ENCODE results near the gene C20orf202. TPM values are rescaled to one million over a fixed set of nuclear protein-coding genes. Genes with fewer than 3 reads are reported as not detected.

Gene C20orf202
- total RNA-seq, 1 donor from 2014 or later: not detected

DNA sequence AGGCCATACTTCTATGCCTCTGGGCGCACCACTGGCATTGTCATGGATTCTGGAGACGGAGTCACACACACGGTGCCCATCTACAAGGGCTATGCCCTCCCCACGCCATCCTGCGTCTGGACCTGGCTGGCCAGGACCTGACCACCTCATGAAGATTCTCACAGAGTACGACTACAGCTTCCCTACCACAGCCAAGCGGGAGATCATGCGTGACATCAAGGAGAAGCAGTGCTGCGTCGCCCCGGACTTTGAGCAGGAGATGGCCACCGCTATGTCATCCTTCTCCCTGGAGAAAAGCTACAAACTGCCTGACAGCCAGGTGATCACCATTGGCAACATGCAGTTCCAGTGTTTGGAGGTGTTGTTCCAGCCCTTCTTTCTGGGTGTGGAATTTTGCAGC is 42.3 kb upstream of the C20orf202 start:
- Mint-ChIP-seq H3K36me3 (ENCODE audit: low read depth) (peaks cover 76% of the 10 kb centered on the region), H3K27me3 (no peaks in the 10 kb centered on the region), H3K4me1 (no peaks in the 10 kb centered on the region), H3K9me3 (peaks cover 4% of the 10 kb centered on the region), H3K4me3 (no peak overlapping the region), H3K27ac (no peak overlapping the region)
- ChIA-PET CTCF (no interaction called here), POLR2A (no interaction called here)
- no peak for TF ChIP-seq CTCF (IDR thresholded peaks at IDR 0.05)
- ATAC-seq (ENCODE audit: low read depth) (no peak), DNase-seq (no peak)
- intact Hi-C loops (cut with micrococcal nuclease): no loop called here

GRCh38 chr20:1163105-1163504 is 40.1 kb upstream of the C20orf202 start:
- ChIA-PET POLR2A (no interaction called here), CTCF (no interaction called here)
- Mint-ChIP-seq H3K4me1 (no peaks in the 10 kb centered on the region), H3K4me3 (no peak overlapping the region), H3K9me3 (no peaks in the 10 kb centered on the region), H3K27me3 (no peaks in the 10 kb centered on the region), H3K36me3 (ENCODE audit: low read depth) (peaks cover 78% of the 10 kb centered on the region), H3K27ac (no peak overlapping the region)
- intact Hi-C loops (cut with micrococcal nuclease): no loop called here
- DNase-seq (no peak), ATAC-seq (ENCODE audit: low read depth) (no peak)
- TF ChIP-seq CTCF (IDR thresholded peaks at IDR 0.05): no peak

DNA sequence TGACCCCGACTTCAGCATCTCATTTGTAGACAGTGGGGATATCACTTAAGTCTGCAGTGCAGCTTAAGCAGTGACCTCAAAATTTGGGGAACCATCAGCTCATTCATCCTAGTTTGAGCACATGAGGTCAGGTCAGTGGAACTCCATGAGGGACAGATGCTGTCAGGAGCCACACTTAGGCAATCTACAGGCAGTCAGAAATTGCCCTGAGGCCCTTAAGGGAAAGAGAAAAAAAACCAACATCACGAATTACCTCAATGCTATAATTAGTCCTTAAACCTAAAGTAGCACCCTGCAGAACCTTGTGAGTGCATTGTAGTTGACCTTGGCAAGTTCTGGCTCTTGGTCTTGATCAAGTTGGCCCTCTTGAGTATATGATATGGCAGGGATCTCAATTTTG is 39.6 kb upstream of the C20orf202 start:
- ChIA-PET POLR2A (no interaction called here), CTCF (no interaction called here)
- Mint-ChIP-seq H3K27me3 (no peaks in the 10 kb centered on the region), H3K4me3 (no peak overlapping the region), H3K9me3 (no peaks in the 10 kb centered on the region), H3K36me3 (ENCODE audit: low read depth) (peaks cover 83% of the 10 kb centered on the region), H3K27ac (no peak overlapping the region), H3K4me1 (no peaks in the 10 kb centered on the region)
- intact Hi-C loops (cut with micrococcal nuclease): no loop called here
- TF ChIP-seq CTCF (IDR thresholded peaks at IDR 0.05): no peak
- DNase-seq: no peak
- ATAC-seq (ENCODE audit: low read depth): no peak

DNA sequence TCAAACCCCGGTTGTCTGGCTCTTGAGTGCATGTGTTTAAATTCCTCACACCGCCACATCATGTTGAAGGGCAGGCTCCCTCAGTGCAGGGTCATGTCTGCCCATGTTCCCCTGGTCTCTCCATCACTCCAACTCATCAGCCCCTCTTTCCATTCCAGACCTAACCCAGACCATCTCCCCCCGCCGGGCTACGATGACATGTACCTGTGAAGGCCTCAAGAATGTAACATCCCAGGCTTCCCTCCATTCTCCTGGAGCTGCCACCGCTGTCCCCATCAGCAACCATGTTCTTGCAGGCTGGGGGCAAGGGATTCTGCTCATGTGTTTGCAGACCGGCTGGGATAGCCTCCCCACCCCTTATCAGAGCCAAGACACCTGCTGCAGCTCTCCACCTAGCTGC is 38.4 kb upstream of the C20orf202 start:
- Mint-ChIP-seq H3K27me3 (no peaks in the 10 kb centered on the region), H3K27ac (no peak overlapping the region), H3K4me1 (no peaks in the 10 kb centered on the region), H3K4me3 (no peak overlapping the region), H3K9me3 (no peaks in the 10 kb centered on the region), H3K36me3 (ENCODE audit: low read depth) (peaks cover 93% of the 10 kb centered on the region)
- TF ChIP-seq CTCF (IDR thresholded peaks at IDR 0.05): no peak
- ATAC-seq (ENCODE audit: low read depth) (no peak), DNase-seq (no peak)
- ChIA-PET POLR2A (no interaction called here), CTCF (no interaction called here)
- intact Hi-C loops (cut with micrococcal nuclease): no loop called here

GRCh38 chr20:1165521-1165920 is 37.7 kb upstream of the C20orf202 start:
- ATAC-seq (ENCODE audit: low read depth) (no peak), DNase-seq (no peak)
- Mint-ChIP-seq H3K27ac (no peak overlapping the region), H3K4me3 (no peak overlapping the region), H3K4me1 (no peaks in the 10 kb centered on the region), H3K27me3 (no peaks in the 10 kb centered on the region), H3K36me3 (ENCODE audit: low read depth) (peaks cover 93% of the 10 kb centered on the region), H3K9me3 (no peaks in the 10 kb centered on the region)
- POLR2A ChIA-PET: no interaction called here
- TF ChIP-seq CTCF (IDR thresholded peaks at IDR 0.05): no peak
- CTCF ChIA-PET: no interaction called here
- intact Hi-C loops (cut with micrococcal nuclease): no loop called here

Data from activated B cell treated with CpG ODN at 0.5 μM for 24 hours (primary cell).